ENCODE data around the gene KEAP1.

DNA sequence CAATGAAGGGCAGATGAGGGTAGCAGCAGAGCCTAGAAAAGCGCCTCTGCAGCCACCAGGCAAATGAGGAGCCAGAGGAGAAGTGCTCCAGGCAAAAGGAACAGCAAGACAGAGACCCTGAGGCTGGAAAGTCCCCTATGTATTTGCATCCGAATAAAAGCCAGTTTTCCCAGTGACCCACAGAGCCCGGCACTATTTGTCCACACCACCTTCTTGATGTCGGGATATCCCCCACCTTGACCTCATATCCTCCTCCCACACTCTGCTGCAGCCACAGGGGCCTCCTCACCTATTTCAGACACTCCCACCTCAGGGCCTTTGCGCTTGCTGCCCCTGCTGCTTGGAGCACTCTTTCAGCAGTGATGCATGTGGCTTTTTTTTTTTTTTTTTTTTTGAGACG is 47.2 kb upstream of the KEAP1 start:
- TF ChIP-seq POLR2AphosphoS5 (IDR thresholded peaks at IDR 0.05) (no peak), POLR2A (IDR thresholded peaks at IDR 0.05) (no peak)

All from suprapubic skin (tissue), 4 donors.